HepG2 (cell line): ENCODE measurements around the gene KIF26B. TPM values are rescaled to one million over a fixed set of nuclear protein-coding genes. Genes with fewer than 3 reads are reported as not detected.

Experiments
- CREM ChIP-seq, 2 experiments: sonication (generic) in 1 of 2; formaldehyde crosslinking in 1 of 2; IDR thresholded peaks; 2 replicates each; pipeline versions ENCODE4 v1.4.0 to v1.6.1; 2016 to 2020; ENCODE audit warnings: antibody characterized with exemption in 1 of 2, mild to moderate bottlenecking in 1 of 2, missing genetic modification reagents in 1 of 2
- HNF1A ChIP-seq, 2 experiments: sonication (generic) in 1 of 2; formaldehyde crosslinking in 1 of 2; IDR thresholded peaks; 2 replicates each; pipeline versions ENCODE4 v1.4.0 to v1.6.1; 2016 to 2020; ENCODE audit warnings: borderline replicate concordance in 1 of 2, low read depth in 1 of 2, mild to moderate bottlenecking in 1 of 2, missing genetic modification reagents in 1 of 2
- HOXD1 ChIP-seq: sonication (generic); formaldehyde crosslinking; IDR thresholded peaks from 2 replicates; pipeline ENCODE4 v1.5.0; 2020; ENCODE audit warnings: missing genetic modification reagents
- KDM1A ChIP-seq: IDR thresholded peaks from 2 replicates; pipeline ENCODE4 v1.6.1; 2016; ENCODE audit warnings: missing compliant biosample characterization
- KDM5B ChIP-seq: sonication (generic); formaldehyde crosslinking; IDR thresholded peaks from 2 replicates; pipeline ENCODE4 v1.4.0; 2020; ENCODE audit warnings: missing genetic modification reagents, mild to moderate bottlenecking, borderline replicate concordance
- KIAA2018 ChIP-seq: sonication (generic); formaldehyde crosslinking; IDR thresholded peaks from 2 replicates; pipeline ENCODE4 v1.5.0; 2020; ENCODE audit warnings: mild to moderate bottlenecking, missing genetic modification reagents, borderline replicate concordance
- RARA ChIP-seq: IDR thresholded peaks from 2 replicates; pipeline ENCODE4 v1.6.1; 2016; ENCODE audit warnings: missing genetic modification reagents, missing compliant biosample characterization
- TERF1 ChIP-seq: sonication (generic); formaldehyde crosslinking; IDR thresholded peaks from 2 replicates; pipeline ENCODE4 v1.8.0; 2022; ENCODE audit warnings: mild to moderate bottlenecking, missing genetic modification reagents, moderate library complexity
- ZBTB1 ChIP-seq: sonication (generic); formaldehyde crosslinking; IDR thresholded peaks from 2 replicates; pipeline ENCODE4 v1.4.0; 2020; ENCODE audit warnings: missing genetic modification reagents, borderline replicate concordance
- ZBTB14 ChIP-seq: sonication (generic); formaldehyde crosslinking; IDR thresholded peaks from 2 replicates; pipeline ENCODE4 v1.4.0; 2020; ENCODE audit warnings: missing genetic modification reagents
- ZNF484 ChIP-seq: sonication (generic); formaldehyde crosslinking; IDR thresholded peaks from 2 replicates; pipeline ENCODE4 v1.5.1; 2020; ENCODE audit warnings: mild to moderate bottlenecking, low read depth, missing genetic modification reagents, borderline replicate concordance
- ZNF740 ChIP-seq: sonication (generic); formaldehyde crosslinking; IDR thresholded peaks from 2 replicates; pipeline ENCODE4 v1.4.0; 2020; ENCODE audit warnings: missing genetic modification reagents
- polyA plus RNA-seq, 8 experiments: library from polyadenylated mRNA; depleted of rRNA in 3 of 8; stranded (reverse) in 7 of 8; unstranded in 1 of 8; fragments of >200 nt; fragmentation: Illumina TruSeq in 4 of 8; extraction: Trizol in 4 of 8; gene quantifications; 2 replicates each; pipeline versions ENCODE4 v1.2.1 to v1.2.3, GENCODE V29; 2011 to 2016; ENCODE audit warnings: low read depth in 4 of 8, missing spikeins in 1 of 8, mixed read lengths in 1 of 8; ENCODE audit not compliant: insufficient read depth in 1 of 8
- total RNA-seq, 5 experiments: library from RNA; depleted of rRNA; stranded (reverse); fragments of >200 nt; fragmentation: Illumina TruSeq; extraction: Trizol; gene quantifications; 2 replicates each; pipeline ENCODE4 v1.2.3, GENCODE V29; 2016; ENCODE audit warnings: low read depth in 1 of 5

KIF26B gene
- total and polyA plus RNA-seq, 2 of the 13 experiments (the other 11 are each of a cell fraction or from before 2014, with no cell fraction given): 0.08 to 0.09 TPM

- TF ChIP-seq ZBTB1 (CRISPR knock-in tag) (no peak), KDM5B (CRISPR knock-in tag) (no peak), CREM (IDR thresholded peaks at IDR 0.05) (peak; percentile 41; the same call in 1 of the 2 replicates), CREM (CRISPR knock-in tag; IDR thresholded peaks at IDR 0.05) (no peak), KDM1A (CRISPR knock-in tag) (peak; percentile 88), ZNF484 (CRISPR knock-in tag) (no peak), ZNF740 (0 out of 2 replicates have a peak, but pooled peaks have one; percentile 46), ZBTB14 (CRISPR knock-in tag) (no peak), HOXD1 (no peak), TERF1 (CRISPR knock-in tag) (no peak), HNF1A (IDR thresholded peaks at IDR 0.05; ENCODE audit: low read depth) (no peak), HNF1A (CRISPR knock-in tag; IDR thresholded peaks at IDR 0.05; ENCODE audit: borderline replicate concordance) (no peak), RARA (CRISPR knock-in tag) (peak; percentile 70), KIAA2018 (CRISPR knock-in tag) (no peak)
Measured at GRCh38 chr1:245258271-245258920, 103.6 kb downstream of the KIF26B start (continued).
